Mesodermal cell (in vitro differentiated cells): Measurements from ENCODE around the gene CACHD1.

Experiments used
- H3K27ac ChIP-seq: 2 replicates; pipeline ENCODE4 v1.7.0; 2013; ENCODE audit warnings: mild to moderate bottlenecking, low read depth, low read length, moderate library complexity; ENCODE audit not compliant: severe bottlenecking
- H3K36me3 ChIP-seq: 2 replicates; pipeline ENCODE4 v1.7.1; 2013; ENCODE audit warnings: mild to moderate bottlenecking, low read length, moderate library complexity; ENCODE audit not compliant: control insufficient read depth, insufficient read depth
- H3K4me1 ChIP-seq: one replicate; pipeline ENCODE4 v1.7.1; 2013; ENCODE audit warnings: mild to moderate bottlenecking, low read length; ENCODE audit not compliant: insufficient read depth, control insufficient read depth, poor library complexity, severe bottlenecking
- H3K4me3 ChIP-seq: 2 replicates; pipeline ENCODE4 v1.7.0; 2013; ENCODE audit warnings: low read length, control low read depth, mild to moderate bottlenecking; ENCODE audit not compliant: insufficient read depth, poor library complexity, severe bottlenecking; ENCODE audit errors: extremely low read depth
- H3K9me3 ChIP-seq: 2 replicates; pipeline ENCODE4 v1.7.1; 2013; ENCODE audit warnings: mild to moderate bottlenecking, low read length, moderate library complexity; ENCODE audit not compliant: control insufficient read depth
- WGBS, 2 experiments: methylation state at CpG; one replicate each; pipeline ENCODE4 v1.1.5; 2013; ENCODE audit warnings: missing lambda C conversion rate in 2 of 2; ENCODE audit not compliant: insufficient coverage in 2 of 2; 5-methylcytosine and 5-hydroxymethylcytosine counted together

Gene CACHD1

DNA sequence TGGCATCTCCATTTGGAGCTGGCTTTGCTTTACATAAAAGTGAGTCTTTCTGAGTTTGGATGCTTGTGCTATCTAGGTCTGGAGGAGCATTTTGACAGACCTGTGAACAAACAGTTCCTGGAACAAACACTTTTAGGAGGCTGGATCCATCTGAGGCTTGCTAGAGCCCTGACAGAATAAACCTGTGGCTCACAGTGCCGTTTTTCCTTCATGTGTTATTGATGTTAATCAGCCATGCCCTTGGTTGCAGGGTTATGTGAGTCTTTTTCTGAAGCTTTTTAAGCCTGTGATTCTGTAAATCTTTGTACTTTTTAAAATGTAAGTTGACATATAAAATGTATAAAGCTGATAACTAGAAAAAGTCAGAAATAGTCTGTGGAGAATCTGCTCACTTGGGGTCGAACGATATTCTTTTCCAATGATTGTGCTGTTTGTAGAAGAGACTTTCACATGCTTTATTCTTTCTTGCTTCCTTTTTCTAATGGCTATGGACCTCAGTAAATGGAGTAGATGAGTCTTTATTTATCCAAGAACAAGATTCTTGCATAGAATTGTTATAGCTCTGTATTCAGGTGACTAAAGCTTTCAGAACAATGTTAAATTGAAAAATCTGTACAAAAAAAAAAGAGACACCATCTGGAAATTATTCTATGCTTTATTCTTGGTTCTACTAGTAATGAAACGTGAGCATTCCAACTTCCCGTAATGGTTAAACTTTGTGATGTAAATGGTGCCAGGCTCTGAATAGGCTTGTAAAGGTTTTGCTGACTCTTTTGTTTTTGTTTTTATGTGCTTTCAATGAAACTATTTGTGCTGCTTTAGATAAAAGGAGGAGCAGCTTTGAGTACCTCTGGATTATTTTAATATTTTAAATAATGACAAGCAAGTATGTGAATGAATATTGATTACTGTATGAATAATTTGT lies 53.7 kb downstream of the CACHD1 start:
- no peaks in the 10 kb centered on the region for H3K36me3 ChIP-seq
- no peak overlapping the region for H3K4me3 ChIP-seq
- H3K4me1 ChIP-seq: peaks cover 3% of the 10 kb centered on the region
- 29 to 83% methylated on average over 1 to 2 of the region's 5 CpGs for WGBS, 2 experiments
- H3K27ac ChIP-seq: no peak overlapping the region
- H3K9me3 ChIP-seq: no peaks in the 10 kb centered on the region

- H3K27ac ChIP-seq: no peak overlapping the region
- no peaks in the 10 kb centered on the region for H3K4me1 ChIP-seq
- H3K4me3 ChIP-seq: no peak overlapping the region
- H3K9me3 ChIP-seq: no peaks in the 10 kb centered on the region
- WGBS, 2 experiments: no CpG with 5 or more reads among the region's 2 CpGs
- no peaks in the 10 kb centered on the region for H3K36me3 ChIP-seq
Observed at GRCh38 chr1:64524614-64525013, 54.7 kb downstream of the CACHD1 start.

- H3K36me3 ChIP-seq: no peaks in the 10 kb centered on the region
- H3K9me3 ChIP-seq: no peaks in the 10 kb centered on the region
- H3K4me3 ChIP-seq: no peak overlapping the region
- H3K4me1 ChIP-seq: no peaks in the 10 kb centered on the region
- no peak overlapping the region for H3K27ac ChIP-seq
- 89% methylated on average over 3 of the region's 3 CpGs for WGBS, 2 experiments
Observed at GRCh38 chr1:64525116-64525686, 55.3 kb downstream of the CACHD1 start.

GRCh38 chr1:64526312-64526711 lies 56.4 kb downstream of the CACHD1 start:
- no peak overlapping the region for H3K4me3 ChIP-seq
- 84 to 89% methylated on average over 3 of the region's 3 CpGs for WGBS, 2 experiments
- H3K27ac ChIP-seq: no peak overlapping the region

DNA sequence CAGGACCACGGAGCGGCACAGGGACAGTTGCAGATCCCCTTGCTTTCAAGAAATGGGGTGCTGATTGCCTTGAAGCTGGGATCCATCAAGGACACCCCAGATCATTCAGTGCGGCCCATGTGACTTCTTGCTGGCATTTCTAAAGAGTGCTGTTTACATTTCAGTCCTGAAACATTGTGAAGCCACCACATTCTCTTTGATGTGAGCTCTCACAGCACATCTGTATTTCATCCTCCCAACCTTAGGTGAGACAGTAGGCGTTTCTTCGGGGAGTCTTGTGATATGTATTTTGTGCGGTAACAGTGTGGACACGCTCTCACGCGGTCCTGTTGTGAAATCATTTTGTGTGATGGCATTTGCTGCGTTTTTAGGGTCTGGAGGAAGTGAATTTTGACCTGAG lies 57.2 kb downstream of the CACHD1 start:
- no peak overlapping the region for H3K4me3 ChIP-seq
- no peak overlapping the region for H3K27ac ChIP-seq
- 81 to 85% methylated on average over 5 to 7 of the region's 10 CpGs for WGBS, 2 experiments
- H3K9me3 ChIP-seq: no peaks in the 10 kb centered on the region
- H3K4me1 ChIP-seq: peaks cover 7% of the 10 kb centered on the region
- no peaks in the 10 kb centered on the region for H3K36me3 ChIP-seq

More at GRCh38 chr1:64526312-64526711, 56.4 kb downstream of the CACHD1 start:
- Histone ChIP-seq H3K4me1 (peaks cover under 1% of the 10 kb centered on the region), H3K36me3 (no peaks in the 10 kb centered on the region), H3K9me3 (no peaks in the 10 kb centered on the region)

DNA sequence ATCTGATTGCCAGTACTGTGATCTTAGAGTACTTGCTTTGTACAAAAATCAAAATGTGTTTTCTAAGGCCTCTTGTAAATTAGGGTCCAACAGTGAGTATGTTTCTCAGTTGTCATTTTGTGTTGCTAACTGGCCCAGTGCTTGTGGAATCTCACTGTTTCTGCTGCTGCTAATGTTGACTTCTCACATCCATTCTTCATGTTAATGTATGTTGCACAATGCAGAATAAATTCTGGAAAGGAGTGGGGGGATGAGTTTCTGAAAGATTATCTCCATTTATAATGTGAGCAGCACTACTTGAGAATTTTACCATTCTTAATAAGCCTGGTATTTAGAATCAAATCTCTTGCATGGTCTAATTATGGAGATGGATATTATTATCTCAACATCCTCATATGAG lies 57.9 kb downstream of the CACHD1 start:
- Histone ChIP-seq H3K27ac (no peak overlapping the region), H3K9me3 (no peaks in the 10 kb centered on the region), H3K36me3 (no peaks in the 10 kb centered on the region), H3K4me1 (peaks cover 11% of the 10 kb centered on the region), H3K4me3 (no peak overlapping the region)

DNA sequence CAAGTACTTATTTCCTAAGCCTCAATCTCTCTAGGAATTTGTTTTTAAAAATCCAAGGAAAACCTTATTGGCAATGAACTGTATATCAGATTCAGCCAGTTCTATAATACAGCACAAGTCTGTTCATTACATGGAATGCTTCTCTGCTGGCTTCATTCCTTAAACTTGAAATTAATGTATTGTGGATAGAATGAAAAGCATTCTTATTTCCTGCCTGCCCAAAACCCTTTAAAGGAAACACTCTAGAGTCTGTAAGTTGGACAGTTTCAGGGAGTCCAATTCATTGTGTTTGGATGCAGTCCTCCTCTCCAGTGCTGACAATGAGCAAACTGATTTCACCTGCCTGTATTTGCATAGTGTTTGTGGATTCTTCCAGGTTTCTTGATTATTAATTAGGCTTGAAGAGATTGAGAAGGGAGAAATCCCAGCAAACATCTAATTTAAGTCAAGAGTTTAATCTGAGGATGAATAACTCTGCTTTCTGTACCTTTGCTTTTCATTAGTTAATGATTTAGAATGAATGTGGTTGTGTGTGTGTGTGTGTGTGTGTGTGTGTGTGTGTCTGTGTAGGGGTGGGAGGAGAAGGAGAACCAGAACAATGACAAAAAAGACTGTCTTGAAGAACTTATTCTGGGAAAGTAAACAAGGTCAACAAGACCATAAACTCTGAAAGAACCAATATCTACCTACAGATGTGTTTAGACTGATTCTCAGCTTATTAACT lies 61.2 kb downstream of the CACHD1 start:
- Histone ChIP-seq H3K27ac (no peak overlapping the region), H3K4me3 (no peak overlapping the region), H3K36me3 (no peaks in the 10 kb centered on the region), H3K4me1 (peaks cover 11% of the 10 kb centered on the region), H3K9me3 (no peaks in the 10 kb centered on the region)

- Histone ChIP-seq H3K27ac (no peak overlapping the region), H3K36me3 (no peaks in the 10 kb centered on the region), H3K4me1 (peaks cover 11% of the 10 kb centered on the region), H3K4me3 (no peak overlapping the region), H3K9me3 (no peaks in the 10 kb centered on the region)
- 85 to 91% methylated on average over 1 to 2 of the region's 2 CpGs for WGBS, 2 experiments
Observed at GRCh38 chr1:64532646-64533045, 62.7 kb downstream of the CACHD1 start.

DNA sequence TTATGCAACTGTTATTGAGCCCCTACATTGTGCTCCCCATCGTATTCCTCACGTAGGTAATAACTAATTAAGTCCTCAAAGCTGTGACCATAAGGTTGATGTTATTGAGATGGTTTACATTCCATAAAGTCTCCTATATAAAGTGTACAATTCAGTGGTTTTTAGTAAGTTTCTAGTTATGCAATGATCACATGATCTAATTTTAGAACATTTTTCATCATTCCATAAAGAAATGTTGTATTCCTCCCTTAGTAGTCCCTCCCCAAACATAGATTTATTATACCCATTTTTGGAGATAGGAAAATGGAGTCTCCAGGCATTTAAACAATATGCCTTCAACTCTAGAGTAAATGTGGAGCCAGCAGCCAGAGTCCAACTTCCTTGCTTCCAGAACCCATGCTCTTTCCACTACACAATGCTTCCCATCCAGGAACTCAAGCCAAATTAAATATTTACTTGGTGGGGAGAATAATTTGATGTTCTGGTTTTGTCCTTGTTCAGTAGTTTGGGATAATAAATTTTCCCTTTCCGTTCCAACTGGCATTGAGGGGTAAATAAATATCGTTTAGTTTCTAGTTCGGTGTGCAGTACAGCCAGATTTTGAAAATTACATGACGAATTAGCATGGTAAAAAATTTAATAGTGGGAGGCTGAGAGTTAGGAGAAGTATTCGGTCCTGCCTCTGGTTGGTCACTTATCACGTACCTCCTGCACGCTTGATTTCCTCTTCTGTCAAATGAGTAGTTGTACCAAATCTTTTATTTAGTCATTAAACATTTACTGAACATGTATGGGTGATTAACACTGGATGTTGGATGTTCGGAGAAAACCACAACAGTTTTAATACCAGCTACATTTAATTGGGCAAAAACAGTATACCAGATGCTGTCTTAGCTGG lies 66.3 kb downstream of the CACHD1 start:
- H3K27ac ChIP-seq: no peak overlapping the region
- peaks cover 14% of the 10 kb centered on the region for H3K4me1 ChIP-seq
- H3K4me3 ChIP-seq: no peak overlapping the region
- H3K9me3 ChIP-seq: no peaks in the 10 kb centered on the region
- 91 to 96% methylated on average over 5 of the region's 10 CpGs for WGBS, 2 experiments
- no peaks in the 10 kb centered on the region for H3K36me3 ChIP-seq

DNA sequence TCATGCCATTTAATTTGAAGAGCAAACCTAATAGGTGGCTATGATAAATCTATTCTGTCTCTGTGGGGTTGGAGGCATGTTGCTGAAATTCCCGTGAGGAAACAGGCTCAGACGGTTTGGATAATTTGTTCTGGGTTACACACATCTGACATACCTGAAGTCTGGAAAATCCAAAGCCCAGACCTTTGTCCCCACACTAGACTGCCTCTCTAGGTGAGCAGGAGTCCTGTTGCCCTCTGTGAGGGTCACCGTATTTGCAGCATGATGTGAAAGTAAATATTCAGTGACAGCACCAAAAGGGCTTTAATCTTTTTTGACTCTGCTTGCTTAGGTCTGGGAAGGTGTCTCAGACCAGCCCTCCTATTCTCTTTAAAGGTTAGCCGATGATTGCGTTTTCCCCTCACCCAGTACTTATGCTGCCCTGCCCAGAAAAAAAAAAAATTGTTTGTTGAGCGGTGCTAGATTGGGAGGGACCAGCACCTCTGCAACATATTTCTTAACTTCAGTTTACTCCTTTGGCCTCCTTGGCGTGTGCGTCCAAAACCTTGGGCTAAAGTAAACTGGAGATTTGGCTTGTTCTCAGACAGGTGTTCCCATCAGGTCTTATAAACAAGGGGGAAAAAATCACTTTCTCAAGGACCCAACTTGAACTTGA lies 67.0 kb downstream of the CACHD1 start:
- H3K27ac ChIP-seq: no peak overlapping the region
- H3K4me1 ChIP-seq: peaks cover 10% of the 10 kb centered on the region

More for the DNA sequence above, 67.0 kb downstream of the CACHD1 start:
- H3K4me3 ChIP-seq: no peak overlapping the region
- no peaks in the 10 kb centered on the region for H3K36me3 ChIP-seq
- 77% methylated on average over 4 of the region's 8 CpGs; no CpG with 5 or more reads in 1 of the 2 experiments for WGBS, 2 experiments
- H3K9me3 ChIP-seq: no peaks in the 10 kb centered on the region
